Measurements from ENCODE around the gene PCED1B. TPM values are rescaled to one million over a fixed set of nuclear protein-coding genes. Genes with fewer than 3 reads are reported as not detected.
A peak's percentile ranks its signal among the peaks of the same experiment; 100 is the strongest.

The PCED1B gene
- total RNA-seq, 1 donor from 2014 or later = 7.6 TPM

DNA sequence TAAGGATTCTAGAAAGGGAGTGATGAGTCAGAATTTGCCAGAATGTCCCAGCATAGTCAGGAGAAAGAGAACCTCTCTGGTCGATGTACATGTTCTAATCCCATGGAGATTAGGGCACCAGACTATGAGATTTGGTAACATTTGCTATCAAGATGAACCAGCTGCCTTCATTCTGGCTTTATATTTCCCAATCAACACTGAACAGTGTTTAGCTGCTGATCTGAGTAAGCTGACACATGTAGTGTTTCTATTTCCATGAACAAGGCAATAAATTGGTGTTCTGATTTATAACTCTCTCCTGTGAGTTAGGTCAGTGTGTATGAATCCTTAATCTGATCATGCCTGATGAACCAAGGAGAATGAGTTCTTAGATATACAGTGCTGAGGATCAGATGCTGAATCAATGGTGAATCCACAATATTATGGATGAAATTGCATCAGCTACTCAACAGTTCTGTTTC lies 158.4 kb downstream of the PCED1B start:
- TF ChIP-seq, protein P1, sequence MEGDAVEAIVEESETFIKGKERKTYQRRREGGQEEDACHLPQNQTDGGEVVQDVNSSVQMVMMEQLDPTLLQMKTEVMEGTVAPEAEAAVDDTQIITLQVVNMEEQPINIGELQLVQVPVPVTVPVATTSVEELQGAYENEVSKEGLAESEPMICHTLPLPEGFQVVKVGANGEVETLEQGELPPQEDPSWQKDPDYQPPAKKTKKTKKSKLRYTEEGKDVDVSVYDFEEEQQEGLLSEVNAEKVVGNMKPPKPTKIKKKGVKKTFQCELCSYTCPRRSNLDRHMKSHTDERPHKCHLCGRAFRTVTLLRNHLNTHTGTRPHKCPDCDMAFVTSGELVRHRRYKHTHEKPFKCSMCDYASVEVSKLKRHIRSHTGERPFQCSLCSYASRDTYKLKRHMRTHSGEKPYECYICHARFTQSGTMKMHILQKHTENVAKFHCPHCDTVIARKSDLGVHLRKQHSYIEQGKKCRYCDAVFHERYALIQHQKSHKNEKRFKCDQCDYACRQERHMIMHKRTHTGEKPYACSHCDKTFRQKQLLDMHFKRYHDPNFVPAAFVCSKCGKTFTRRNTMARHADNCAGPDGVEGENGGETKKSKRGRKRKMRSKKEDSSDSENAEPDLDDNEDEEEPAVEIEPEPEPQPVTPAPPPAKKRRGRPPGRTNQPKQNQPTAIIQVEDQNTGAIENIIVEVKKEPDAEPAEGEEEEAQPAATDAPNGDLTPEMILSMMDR (IDR thresholded peaks at IDR 0.05) = no peak
- Histone ChIP-seq H3K4me1 (peaks cover 7% of the 10 kb centered on the region), H3K27ac (no peak overlapping the region), H3K4me3 (no peak overlapping the region), H3K27me3 (no peaks in the 10 kb centered on the region), H3K36me3 (no peaks in the 10 kb centered on the region), H3K9me3 (no peaks in the 10 kb centered on the region)
- intact Hi-C loops (cut with DNase I) = no loop called here
- DNase-seq = no peak
- no peak for ATAC-seq

DNA sequence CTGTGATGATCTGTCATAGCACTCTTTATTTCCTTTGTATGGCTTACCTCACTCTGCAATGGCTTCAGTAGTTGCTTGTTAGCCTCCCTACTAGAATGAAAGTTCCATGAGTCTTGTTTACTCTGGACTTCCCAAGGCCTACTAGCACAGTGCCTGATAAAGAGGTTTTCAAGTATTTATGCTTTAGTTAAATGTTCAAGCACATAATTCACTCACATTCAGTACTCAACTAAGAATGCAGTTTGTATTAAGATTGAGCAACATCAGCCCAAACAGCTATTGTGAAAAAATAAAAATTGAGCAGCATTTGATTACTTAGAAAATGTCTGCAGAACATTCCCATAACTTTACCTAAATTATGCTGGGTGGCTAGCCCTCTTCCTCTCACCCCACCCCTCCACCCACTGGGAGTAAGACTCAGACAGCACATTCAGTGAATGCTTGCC lies 159.3 kb downstream of the PCED1B start:
- H3K27me3 ChIP-seq = no peaks in the 10 kb centered on the region
- H3K9me3 ChIP-seq = no peaks in the 10 kb centered on the region
- TF ChIP-seq, protein P1 (IDR thresholded peaks at IDR 0.05) = no peak
- H3K4me1 ChIP-seq = peaks cover 7% of the 10 kb centered on the region
- DNase-seq (no peak), ATAC-seq (peak; percentile 84)
- no peak overlapping the region for H3K4me3 ChIP-seq
- intact Hi-C loops (cut with DNase I) = no loop called here
- H3K27ac ChIP-seq = no peak overlapping the region
- H3K36me3 ChIP-seq = no peaks in the 10 kb centered on the region

DNA sequence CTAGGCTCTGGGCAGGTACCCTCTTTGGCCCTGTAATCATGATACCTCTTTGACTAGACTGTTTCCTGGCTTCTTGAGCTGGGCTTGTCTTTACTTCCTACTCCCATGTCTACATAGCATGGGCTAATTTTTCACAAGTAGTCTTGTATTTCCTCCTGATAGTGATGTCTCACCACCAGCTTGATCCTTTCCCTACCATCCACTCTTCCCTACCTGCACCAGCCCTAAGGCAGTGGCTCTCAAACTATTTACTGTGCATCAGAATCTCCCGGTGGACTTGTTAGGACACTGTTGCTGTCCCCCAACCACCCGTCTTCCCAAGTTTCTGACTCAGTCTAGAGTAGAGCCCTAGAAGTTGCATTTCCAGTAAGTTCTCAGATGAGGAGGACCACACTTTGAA lies 163.0 kb downstream of the PCED1B start:
- ATAC-seq = no peak
- Histone ChIP-seq H3K36me3 (no peaks in the 10 kb centered on the region), H3K27ac (no peak overlapping the region), H3K27me3 (no peaks in the 10 kb centered on the region), H3K9me3 (no peaks in the 10 kb centered on the region), H3K4me3 (no peak overlapping the region), H3K4me1 (peaks cover 7% of the 10 kb centered on the region)
- TF ChIP-seq, protein P1 (IDR thresholded peaks at IDR 0.05) = no peak
- DNase-seq = no peak
- intact Hi-C loops (cut with DNase I) = no loop called here

DNA sequence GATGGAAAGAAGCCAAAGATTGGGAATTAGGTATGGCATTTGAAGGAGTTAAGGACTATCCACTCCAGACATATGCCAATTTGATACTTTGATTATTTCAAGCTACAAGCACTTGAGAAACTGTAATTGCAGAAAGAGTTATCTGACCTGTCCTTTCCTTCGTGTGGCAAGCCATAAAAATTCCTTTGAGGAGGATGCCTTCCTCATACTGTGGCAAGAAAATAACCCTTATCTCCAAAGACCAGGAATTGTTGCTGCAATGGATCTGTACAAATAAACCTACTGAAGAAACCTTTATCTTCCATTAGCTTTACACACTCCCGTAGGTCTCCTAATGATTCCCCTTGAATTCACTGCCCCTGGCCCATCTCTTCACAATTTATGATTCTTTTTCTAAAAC lies 165.4 kb downstream of the PCED1B start:
- intact Hi-C loops (cut with DNase I) = no loop called here
- H3K27ac ChIP-seq = no peak overlapping the region

DNA sequence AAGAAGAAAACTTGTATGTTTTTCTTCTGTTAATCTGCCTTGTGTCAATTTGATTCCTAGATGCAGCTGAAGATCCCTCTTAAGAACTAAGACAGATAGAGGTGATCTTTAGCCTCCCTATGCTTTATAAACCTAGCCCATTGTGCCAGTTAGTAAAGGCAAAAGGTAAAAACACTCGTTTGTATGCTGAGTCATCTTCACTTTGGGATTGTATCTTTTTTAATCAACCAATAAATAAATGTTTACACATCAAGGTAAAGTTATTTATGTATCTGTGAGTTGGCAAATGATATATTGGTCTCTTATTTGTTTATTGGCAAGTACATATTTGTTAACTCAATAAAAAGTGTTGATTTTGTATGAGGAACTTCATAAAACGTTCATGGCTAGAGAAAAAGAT lies 166.2 kb downstream of the PCED1B start:
- ATAC-seq (no peak), DNase-seq (no peak)
- TF ChIP-seq, protein P1 (IDR thresholded peaks at IDR 0.05) = no peak
- H3K27me3 ChIP-seq = no peaks in the 10 kb centered on the region
- no peak overlapping the region for H3K4me3 ChIP-seq
- no peaks in the 10 kb centered on the region for H3K36me3 ChIP-seq
- intact Hi-C loops (cut with DNase I) = no loop called here
- H3K9me3 ChIP-seq = no peaks in the 10 kb centered on the region
- no peak overlapping the region for H3K27ac ChIP-seq
- H3K4me1 ChIP-seq = no peaks in the 10 kb centered on the region

More for the DNA sequence above, 165.4 kb downstream of the PCED1B start:
- Histone ChIP-seq H3K4me1 (no peaks in the 10 kb centered on the region), H3K27me3 (no peaks in the 10 kb centered on the region), H3K4me3 (no peak overlapping the region), H3K9me3 (no peaks in the 10 kb centered on the region), H3K36me3 (no peaks in the 10 kb centered on the region)
- TF ChIP-seq, protein P1 (IDR thresholded peaks at IDR 0.05) = no peak
- DNase-seq = no peak
- no peak for ATAC-seq

DNA sequence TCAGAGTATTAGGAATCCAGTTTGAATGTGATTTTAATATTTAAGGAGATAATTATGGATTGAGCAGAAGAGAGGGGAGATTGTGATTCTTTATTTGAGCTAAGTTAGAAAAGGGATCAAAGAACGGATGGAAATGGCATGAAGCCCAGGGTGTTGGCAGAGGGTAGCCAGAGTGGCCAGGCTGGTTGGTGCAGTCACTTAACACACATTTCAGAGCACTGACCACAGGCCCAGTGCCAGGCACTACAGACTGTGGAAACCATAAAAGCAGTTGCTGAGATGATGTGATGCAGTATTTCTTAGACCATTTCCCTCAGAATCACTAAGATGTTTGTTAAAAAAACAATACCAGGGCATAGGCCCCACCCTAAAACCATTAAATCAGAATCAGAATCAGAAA lies 168.0 kb downstream of the PCED1B start:
- Histone ChIP-seq H3K36me3 (no peaks in the 10 kb centered on the region), H3K27me3 (no peaks in the 10 kb centered on the region), H3K4me3 (no peak overlapping the region), H3K4me1 (no peaks in the 10 kb centered on the region), H3K27ac (no peak overlapping the region), H3K9me3 (no peaks in the 10 kb centered on the region)
- DNase-seq = peak; percentile 86
- ATAC-seq = peak; percentile 97
- intact Hi-C loops (cut with DNase I) = no loop called here
- TF ChIP-seq, protein P1 (IDR thresholded peaks at IDR 0.05) = no peak
